Uterus (tissue), 4 donors: ENCODE measurements around the gene CEBPG. TPM values are rescaled to one million over a fixed set of nuclear protein-coding genes. Genes with fewer than 3 reads are reported as not detected.
A peak's percentile ranks its signal among the peaks of the same experiment; 100 is the strongest.

Experiments used
- DNase-seq, 2 donors: peaks; one replicate each; pipeline ENCODE4 v3.0.0-alpha.2; 2019 to 2020
- H3K27ac ChIP-seq, 2 donors: fragments of 200-600 bp; sonication (generic); 1 replicate in 1 of 2; 2 replicates in 1 of 2; pipeline ENCODE4 v1.5.1; 2016 to 2018
- H3K27me3 ChIP-seq, 2 donors: fragments of 200-600 bp; sonication (generic); one replicate each; pipeline ENCODE4 v1.5.1; 2018 to 2019; ENCODE audit warnings: control low read depth in 1 of 2
- H3K36me3 ChIP-seq, 2 donors: fragments of 200-600 bp; sonication (generic); one replicate each; pipeline ENCODE4 v1.5.1; 2019; ENCODE audit warnings: control low read depth in 1 of 2
- H3K4me1 ChIP-seq, 2 donors: fragments of 200-600 bp; sonication (generic); one replicate each; pipeline ENCODE4 v1.5.1; 2018 to 2019; ENCODE audit warnings: control low read depth in 1 of 2
- H3K4me3 ChIP-seq, 2 donors: fragments of 200-600 bp; sonication (generic); 1 replicate in 1 of 2; 2 replicates in 1 of 2; pipeline ENCODE4 v1.5.1; 2018 to 2019; ENCODE audit warnings: mild to moderate bottlenecking in 1 of 2
- H3K9me3 ChIP-seq, 2 donors: fragments of 200-600 bp; sonication (generic); one replicate each; pipeline ENCODE4 v1.5.1; 2019; ENCODE audit warnings: control low read depth in 1 of 2
- CTCF ChIP-seq, 4 experiments: fragments of 200-600 bp in 2 of 4; fragments of 450-650 bp in 2 of 4; sonication (generic) in 2 of 4; IDR thresholded peaks; one replicate each; pipeline ENCODE4 v1.5.1; 2016 to 2019; ENCODE audit warnings: antibody characterized with exemption in 4 of 4, mild to moderate bottlenecking in 2 of 4, moderate library complexity in 1 of 4
- POLR2A ChIP-seq, 2 donors: fragments of 450-650 bp; IDR thresholded peaks; one replicate each; pipeline ENCODE4 v1.6.1; 2016; ENCODE audit warnings: antibody characterized with exemption in 2 of 2, mild to moderate bottlenecking in 1 of 2, moderate library complexity in 1 of 2
- intact Hi-C: fragments of 100-400 bp; cut with DNase I; formaldehyde crosslinking; loops from one replicate; pipeline ENCODE4 v1.15.1; 2023; ENCODE audit warnings: low total_unique reads
- total RNA-seq, 4 donors: library from RNA; depleted of rRNA in 3 of 4; stranded (reverse); fragments of >200 nt in 3 of 4; gene quantifications; one replicate each; pipeline versions ENCODE4 v1.1.0 to v1.2.4, GENCODE V29; 2014 to 2023
- donor health status: DM: yes; HTN: yes; CAD: no.

Gene CEBPG
- total RNA-seq, 4 donors from 2014 or later, result 10.3 to 33.3 (median 25.5) TPM

GRCh38 chr19:33368074-33368864 is 5.2 kb upstream of the CEBPG start:
- TF ChIP-seq POLR2A (IDR thresholded peaks at IDR 0.05) (no peak), CTCF (IDR thresholded peaks at IDR 0.05) (no peak)
- intact Hi-C loops, result no loop called here
- DNase-seq, result no peak
- Histone ChIP-seq H3K36me3 (no peaks in the 10 kb centered on the region), H3K9me3 (no peaks in the 10 kb centered on the region), H3K27me3 (no peaks in the 10 kb centered on the region), H3K4me1 (no peaks in the 10 kb centered on the region), H3K27ac (no peak overlapping the region), H3K4me3 (no peak overlapping the region)

- Histone ChIP-seq H3K27ac (no peak overlapping the region), H3K4me3 (no peak overlapping the region), H3K9me3 (no peaks in the 10 kb centered on the region), H3K27me3 (no peaks in the 10 kb centered on the region), H3K4me1 (peaks cover 0 to 9% of the 10 kb centered on the region in 2 donors), H3K36me3 (no peaks in the 10 kb centered on the region)
- TF ChIP-seq POLR2A (IDR thresholded peaks at IDR 0.05) (no peak), CTCF (IDR thresholded peaks at IDR 0.05) (no peak)
- DNase-seq, result no peak
- intact Hi-C loops, result no loop called here
Measured at GRCh38 chr19:33370783-33371182, 2.7 kb upstream of the CEBPG start.

- Histone ChIP-seq H3K27ac (peak overlapping the region; percentile 93 to 100), H3K36me3 (no peaks in the 10 kb centered on the region), H3K9me3 (no peaks in the 10 kb centered on the region), H3K27me3 (no peaks in the 10 kb centered on the region), H3K4me1 (peaks cover 0 to 9% of the 10 kb centered on the region in 2 donors), H3K4me3 (peak overlapping the region; percentile 55 to 98)
- peak in 1 of 2 donors; percentile 27 for DNase-seq
- intact Hi-C loops, result no loop called here
- TF ChIP-seq POLR2A (IDR thresholded peaks at IDR 0.05), result no peak
- peak in 2 of 4 experiments; percentile 12 to 18 for TF ChIP-seq CTCF (IDR thresholded peaks at IDR 0.05)
Measured at GRCh38 chr19:33374236-33374714, 766 bp downstream of the CEBPG start.

GRCh38 chr19:33375156-33375836 is 1.8 kb downstream of the CEBPG start:
- peaks cover 0 to 9% of the 10 kb centered on the region in 2 donors for H3K4me1 ChIP-seq

More at GRCh38 chr19:33375156-33375836, 1.8 kb downstream of the CEBPG start:
- Histone ChIP-seq H3K27me3 (no peaks in the 10 kb centered on the region), H3K27ac (peak overlapping the region; percentile 93 to 100), H3K4me3 (peak overlapping the region; percentile 55 to 98), H3K36me3 (no peaks in the 10 kb centered on the region), H3K9me3 (no peaks in the 10 kb centered on the region)
- intact Hi-C loops, result no loop called here
- DNase-seq, result no peak
- TF ChIP-seq CTCF (IDR thresholded peaks at IDR 0.05) (no peak), POLR2A (IDR thresholded peaks at IDR 0.05) (no peak)
